Muscle layer of colon (tissue), 2 donors: ENCODE measurements around the gene FBXL14.
A peak's percentile ranks its signal among the peaks of the same experiment; 100 is the strongest.

ENCODE experiments used
- H3K27ac ChIP-seq: one replicate; pipeline ENCODE4 v1.7.0; 2013; ENCODE audit warnings: low read depth, mild to moderate bottlenecking, low read length, moderate library complexity
- H3K27me3 ChIP-seq, 2 donors: one replicate each; pipeline ENCODE4 v1.7.0; 2013; ENCODE audit warnings: low read length in 2 of 2, mild to moderate bottlenecking in 2 of 2; ENCODE audit not compliant: insufficient read depth in 2 of 2, control insufficient read depth in 1 of 2
- H3K36me3 ChIP-seq: one replicate; pipeline ENCODE4 v1.7.0; 2013; ENCODE audit warnings: mild to moderate bottlenecking, low read length; ENCODE audit not compliant: insufficient read depth
- H3K4me1 ChIP-seq: one replicate; pipeline ENCODE4 v1.7.0; 2013; ENCODE audit warnings: mild to moderate bottlenecking, low read length; ENCODE audit not compliant: insufficient read depth
- H3K4me3 ChIP-seq, 2 donors: one replicate each; pipeline ENCODE4 v1.7.0; 2013; ENCODE audit warnings: low read length in 2 of 2, low read depth in 1 of 2, mild to moderate bottlenecking in 1 of 2, moderate library complexity in 1 of 2
- H3K9ac ChIP-seq: one replicate; pipeline ENCODE4 v1.7.0; 2013; ENCODE audit warnings: low read length
- H3K9me3 ChIP-seq: one replicate; pipeline ENCODE4 v1.7.0; 2013; ENCODE audit warnings: mild to moderate bottlenecking, low read length
- donor health status: abdominal sarcoma.
- donor health status: Adenocarcinoma of cecum.

The FBXL14 gene

DNA sequence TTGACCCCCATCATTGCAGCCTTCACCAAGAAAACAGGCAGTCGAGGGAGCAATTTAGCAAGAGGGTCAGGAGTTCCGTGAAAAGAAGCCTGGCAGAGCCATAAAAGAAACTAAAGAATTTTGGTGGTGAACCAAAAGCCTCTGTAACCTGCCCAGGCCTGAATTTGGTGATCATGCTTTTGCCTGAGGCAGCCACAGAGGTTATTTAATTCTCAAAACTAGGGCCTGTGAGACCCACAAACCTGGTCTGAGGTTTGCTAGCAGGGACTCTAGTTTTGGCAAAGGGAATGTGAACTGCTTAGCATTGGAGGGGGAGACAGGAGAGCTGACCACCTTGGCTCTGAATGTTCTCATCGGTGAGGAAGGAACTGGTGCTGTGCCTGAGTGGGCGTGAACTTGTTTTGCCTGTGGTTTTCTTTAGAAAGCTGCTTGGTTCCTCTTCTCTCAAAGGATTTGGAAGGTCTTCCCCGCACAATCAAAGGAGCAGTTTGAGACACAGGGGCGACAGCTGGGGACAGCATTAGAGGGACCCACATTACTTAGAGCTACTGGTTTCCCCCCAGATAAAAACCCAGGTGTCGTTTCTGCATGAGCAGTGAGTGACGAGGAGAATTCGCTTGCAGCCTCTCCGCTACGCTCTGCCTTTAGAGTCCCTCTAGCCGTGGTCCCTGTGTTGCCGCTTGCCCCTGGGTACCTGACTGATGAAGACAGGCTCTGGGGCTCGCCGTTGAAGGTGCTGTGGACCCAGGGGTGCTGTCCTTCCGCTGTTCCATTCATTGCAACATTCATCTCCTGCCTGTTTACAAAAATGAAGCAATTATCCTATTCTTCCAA is 22.1 kb upstream of the FBXL14 start:
- Histone ChIP-seq H3K9ac (no peak overlapping the region), H3K4me1 (peaks cover 3% of the 10 kb centered on the region), H3K27ac (no peak overlapping the region), H3K36me3 (no peaks in the 10 kb centered on the region), H3K4me3 (no peak overlapping the region), H3K9me3 (no peaks in the 10 kb centered on the region), H3K27me3 (no peaks in the 10 kb centered on the region)

DNA sequence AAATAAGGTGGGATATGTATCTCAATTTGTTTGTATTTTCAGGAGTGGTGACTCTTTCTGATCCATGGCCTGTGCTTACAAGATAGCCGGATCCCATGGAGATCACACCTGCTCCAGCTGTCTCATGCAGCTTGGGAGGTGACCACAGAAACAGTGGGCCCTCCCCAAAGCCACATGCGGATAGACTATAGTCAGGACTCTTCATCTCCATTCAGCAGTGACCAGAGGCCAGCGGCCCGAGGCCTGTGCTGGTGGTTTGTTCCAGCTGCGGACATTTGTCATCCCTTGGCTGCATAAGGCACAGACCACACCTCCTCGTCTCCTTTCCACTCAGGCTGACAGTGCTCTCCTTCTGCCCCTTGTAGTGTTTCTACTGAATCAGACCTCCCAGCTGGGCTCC is 20.0 kb upstream of the FBXL14 start:
- no peak overlapping the region for H3K9ac ChIP-seq
- peaks cover 4% of the 10 kb centered on the region for H3K4me1 ChIP-seq
- H3K36me3 ChIP-seq, result no peaks in the 10 kb centered on the region
- no peaks in the 10 kb centered on the region for H3K9me3 ChIP-seq
- no peaks in the 10 kb centered on the region for H3K27me3 ChIP-seq
- no peak overlapping the region for H3K27ac ChIP-seq
- no peak overlapping the region for H3K4me3 ChIP-seq

DNA sequence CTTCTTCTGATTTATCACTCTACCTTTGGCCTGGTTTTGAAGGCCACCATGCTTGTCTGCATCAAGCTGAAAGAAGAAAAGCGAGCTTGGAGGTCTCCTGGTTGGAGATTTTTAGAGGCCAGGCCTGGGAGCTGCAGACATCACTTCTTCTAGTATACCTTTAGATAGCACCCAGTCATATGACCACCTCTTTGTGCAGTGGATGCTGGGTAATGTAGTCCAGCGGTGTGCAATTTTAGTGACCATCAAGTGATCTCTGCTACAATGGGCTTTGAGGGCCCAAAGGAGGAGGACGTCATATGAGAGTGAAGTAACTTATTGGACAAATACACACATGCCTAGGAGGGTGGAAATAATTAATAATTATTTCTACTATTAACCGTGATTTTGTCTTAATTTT is 19.5 kb upstream of the FBXL14 start:
- peaks cover 9% of the 10 kb centered on the region for H3K4me1 ChIP-seq
- no peak overlapping the region for H3K4me3 ChIP-seq
- no peaks in the 10 kb centered on the region for H3K27me3 ChIP-seq
- no peak overlapping the region for H3K27ac ChIP-seq
- no peaks in the 10 kb centered on the region for H3K36me3 ChIP-seq
- no peak overlapping the region for H3K9ac ChIP-seq
- H3K9me3 ChIP-seq, result no peaks in the 10 kb centered on the region

- H3K9ac ChIP-seq, result no peak overlapping the region
- H3K4me3 ChIP-seq, result no peak overlapping the region
- H3K36me3 ChIP-seq, result no peaks in the 10 kb centered on the region
- no peaks in the 10 kb centered on the region for H3K9me3 ChIP-seq
- H3K27ac ChIP-seq, result no peak overlapping the region
- H3K4me1 ChIP-seq, result peaks cover 9% of the 10 kb centered on the region
- no peaks in the 10 kb centered on the region for H3K27me3 ChIP-seq
Measured at GRCh38 chr12:1611803-1612572, 17.6 kb upstream of the FBXL14 start.

GRCh38 chr12:1610072-1610643 is 15.8 kb upstream of the FBXL14 start:
- no peak overlapping the region for H3K4me3 ChIP-seq
- no peak overlapping the region for H3K9ac ChIP-seq
- no peaks in the 10 kb centered on the region for H3K36me3 ChIP-seq
- no peak overlapping the region for H3K27ac ChIP-seq
- no peaks in the 10 kb centered on the region for H3K27me3 ChIP-seq
- H3K9me3 ChIP-seq, result no peaks in the 10 kb centered on the region
- H3K4me1 ChIP-seq, result peaks cover 22% of the 10 kb centered on the region

- H3K9ac ChIP-seq, result no peak overlapping the region
- no peak overlapping the region for H3K27ac ChIP-seq
- no peaks in the 10 kb centered on the region for H3K36me3 ChIP-seq
- peaks cover 22% of the 10 kb centered on the region for H3K4me1 ChIP-seq
- no peak overlapping the region for H3K4me3 ChIP-seq
- H3K9me3 ChIP-seq, result no peaks in the 10 kb centered on the region
- H3K27me3 ChIP-seq, result no peaks in the 10 kb centered on the region
Measured at GRCh38 chr12:1608713-1609119, 14.3 kb upstream of the FBXL14 start.

DNA sequence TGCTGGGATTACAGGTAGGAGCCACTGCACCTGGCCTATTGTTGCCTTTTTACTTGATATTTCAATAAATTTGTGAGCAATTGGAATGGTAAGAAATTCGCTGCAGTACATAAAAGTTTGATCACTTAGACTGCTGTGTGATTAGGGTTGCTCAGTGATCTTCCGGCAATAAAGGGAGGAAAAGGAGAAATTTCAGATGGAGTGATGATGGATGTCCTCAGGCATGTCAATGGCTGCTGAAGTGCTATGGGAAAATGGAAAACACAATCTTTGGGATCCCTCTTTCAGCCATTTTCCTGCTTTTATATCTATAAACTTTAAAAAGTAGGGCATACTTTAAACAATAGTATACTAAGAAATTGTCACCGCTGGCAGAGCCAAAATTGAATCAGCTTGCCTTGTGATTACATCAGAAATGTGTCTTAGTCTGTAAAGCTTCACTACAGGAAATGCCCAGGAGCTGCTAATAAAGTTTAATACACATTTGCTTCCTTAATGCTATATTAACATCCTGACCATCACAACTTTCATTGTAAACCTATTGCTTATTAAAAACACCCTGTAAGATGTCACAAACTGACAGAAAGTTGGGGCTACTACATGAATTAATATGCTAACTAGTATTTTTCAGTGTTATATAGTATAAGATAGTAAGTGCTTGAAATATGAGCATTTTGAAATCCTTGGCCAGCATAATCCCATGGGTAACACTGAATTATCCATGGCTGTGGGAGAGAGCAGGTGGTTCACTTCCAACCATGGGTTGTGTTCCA is 13.7 kb upstream of the FBXL14 start:
- H3K4me3 ChIP-seq, result no peak overlapping the region
- H3K36me3 ChIP-seq, result no peaks in the 10 kb centered on the region
- no peaks in the 10 kb centered on the region for H3K27me3 ChIP-seq
- H3K9me3 ChIP-seq, result no peaks in the 10 kb centered on the region
- H3K27ac ChIP-seq, result no peak overlapping the region
- peaks cover 22% of the 10 kb centered on the region for H3K4me1 ChIP-seq
- H3K9ac ChIP-seq, result no peak overlapping the region

- Histone ChIP-seq H3K27ac (peak overlapping the region; percentile 92), H3K9me3 (no peaks in the 10 kb centered on the region), H3K4me3 (peak overlapping the region; percentile 35 to 65), H3K4me1 (peaks cover 18% of the 10 kb centered on the region), H3K36me3 (no peaks in the 10 kb centered on the region), H3K27me3 (no peaks in the 10 kb centered on the region), H3K9ac (peak overlapping the region; percentile 57)
Measured at GRCh38 chr12:1606021-1606622, 11.7 kb upstream of the FBXL14 start.

- Histone ChIP-seq H3K9me3 (no peaks in the 10 kb centered on the region), H3K36me3 (no peaks in the 10 kb centered on the region), H3K4me3 (peak overlapping the region; percentile 35 to 65), H3K9ac (peak overlapping the region; percentile 57), H3K27me3 (no peaks in the 10 kb centered on the region), H3K4me1 (peaks cover 18% of the 10 kb centered on the region), H3K27ac (peak overlapping the region; percentile 92)
Measured at GRCh38 chr12:1605129-1606020, 11.0 kb upstream of the FBXL14 start.

DNA sequence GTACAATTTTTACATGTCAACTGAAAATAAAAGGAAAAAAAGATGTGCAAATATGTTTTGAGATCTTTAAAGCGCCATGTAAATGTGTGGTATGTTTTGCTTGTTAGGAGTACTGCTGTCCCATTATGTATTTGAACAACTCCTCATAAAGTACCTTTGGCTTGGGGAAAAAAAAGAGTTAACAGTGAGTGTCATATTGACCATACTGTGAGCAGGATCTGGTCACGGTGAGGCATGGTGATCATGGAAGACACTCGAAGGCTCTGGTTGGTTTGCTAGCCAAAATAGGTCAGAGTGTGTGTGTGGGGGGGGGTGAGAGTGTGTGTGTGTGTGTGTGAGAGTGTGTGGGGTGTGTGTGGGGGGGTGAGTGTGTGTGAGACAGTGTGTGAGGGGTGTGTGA is 10.1 kb upstream of the FBXL14 start:
- no peak overlapping the region for H3K27ac ChIP-seq
- H3K9ac ChIP-seq, result no peak overlapping the region
- no peak overlapping the region for H3K4me3 ChIP-seq
- no peaks in the 10 kb centered on the region for H3K9me3 ChIP-seq
- peaks cover 18% of the 10 kb centered on the region for H3K4me1 ChIP-seq
- H3K27me3 ChIP-seq, result no peaks in the 10 kb centered on the region
- no peaks in the 10 kb centered on the region for H3K36me3 ChIP-seq
